NCI-H460 (cell line): Measurements from ENCODE around the gene TSPAN18. TPM values are rescaled to one million over a fixed set of nuclear protein-coding genes. Genes with fewer than 3 reads are reported as not detected.

ENCODE experiments used
- DNase-seq: peaks from one replicate; pipeline ENCODE4 v3.0.0-alpha.2; 2016; ENCODE audit warnings: low read depth; ENCODE audit errors: extremely low read depth
- total RNA-seq: library from RNA; depleted of rRNA; stranded (reverse); fragments of >200 nt; shearing (Covaris generic); gene quantifications from 2 replicates; pipeline ENCODE4 v1.2.3, GENCODE V29; 2014

The TSPAN18 gene
- total RNA-seq, 1 experiment from 2014 or later = not detected

GRCh38 chr11:44837661-44838060 lies 110.9 kb downstream of the TSPAN18 start:
- no peak for DNase-seq

GRCh38 chr11:44839458-44840084 lies 112.8 kb downstream of the TSPAN18 start:
- no peak for DNase-seq

- no peak for DNase-seq
Measured at GRCh38 chr11:44840085-44840478, 113.3 kb downstream of the TSPAN18 start.

- DNase-seq = no peak
Measured at GRCh38 chr11:44840521-44841251, 113.9 kb downstream of the TSPAN18 start.

DNA sequence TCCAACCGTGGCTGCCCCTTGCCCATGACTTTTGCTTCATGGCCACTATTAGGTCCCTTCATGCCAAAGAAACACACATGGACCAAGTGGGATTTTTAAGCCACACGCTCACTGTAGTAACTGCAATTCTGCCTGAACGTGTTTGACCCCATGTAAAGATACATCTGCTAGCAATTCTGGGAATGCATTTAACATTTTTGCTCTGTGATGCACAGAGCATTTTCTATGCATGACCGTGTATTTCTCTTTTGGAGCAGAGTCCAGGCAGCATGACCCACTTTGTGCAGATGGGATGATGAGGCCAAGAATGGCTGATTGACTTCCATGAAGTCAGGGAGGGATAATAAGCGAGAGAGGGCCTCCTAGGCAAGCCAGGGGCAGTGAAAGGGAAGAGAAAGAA lies 115.5 kb downstream of the TSPAN18 start:
- no peak for DNase-seq

- no peak for DNase-seq
Measured at GRCh38 chr11:44846852-44847251, 120.1 kb downstream of the TSPAN18 start.

DNA sequence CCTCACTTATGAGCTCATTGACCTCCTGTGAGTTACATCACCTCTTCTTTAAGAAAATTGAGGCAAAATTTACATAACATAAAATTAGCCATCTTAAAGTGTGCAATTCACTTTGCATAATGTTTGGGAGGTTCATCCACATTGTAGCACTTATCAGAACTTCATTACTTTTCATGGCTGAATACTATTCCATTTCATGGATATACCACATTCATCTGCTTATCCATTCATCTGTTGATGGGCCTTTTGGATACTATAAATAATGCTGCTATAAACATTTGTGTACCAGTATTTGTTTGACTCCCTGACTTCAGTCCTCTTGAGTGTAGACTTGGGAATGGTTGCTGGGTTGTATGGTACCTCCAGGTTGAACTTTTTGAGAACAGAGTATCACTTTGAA lies 120.6 kb downstream of the TSPAN18 start:
- DNase-seq = no peak

DNA sequence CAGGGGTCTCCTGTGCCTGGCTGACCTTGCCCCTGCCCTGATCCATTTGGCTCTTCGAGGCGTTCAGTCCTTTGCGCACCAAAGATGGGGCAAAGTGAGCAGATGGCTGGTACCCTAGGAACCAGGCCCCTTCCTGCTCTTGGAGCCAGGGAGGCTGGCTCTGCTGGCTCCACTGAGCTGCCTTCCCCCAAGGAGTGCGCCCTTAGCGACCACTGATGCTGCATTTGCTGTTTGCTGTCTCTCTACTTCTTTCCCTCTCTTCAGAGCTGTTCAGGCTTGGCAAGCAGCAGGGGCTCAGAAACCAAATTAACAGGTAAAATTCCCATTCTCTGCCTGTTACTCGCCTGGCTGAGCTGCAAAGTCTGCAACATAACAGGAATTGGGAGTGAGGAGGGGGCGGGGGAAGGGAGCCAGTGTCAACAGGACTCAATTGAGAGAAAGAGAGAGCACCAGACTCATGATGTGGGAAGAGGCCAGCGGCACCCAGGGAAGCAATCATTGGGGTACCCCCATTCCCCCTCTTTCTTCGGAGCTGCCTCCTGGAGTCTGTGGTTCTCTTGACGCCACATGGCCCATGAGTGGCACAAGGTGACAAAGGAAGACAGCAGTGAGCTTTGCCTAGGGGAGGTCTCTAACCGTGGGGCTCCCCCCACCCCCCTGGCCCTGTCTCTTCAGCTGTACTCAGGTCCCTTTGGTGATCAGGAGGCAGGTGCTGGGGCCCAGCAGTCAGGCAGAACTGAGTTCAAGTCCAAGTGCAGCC lies 121.6 kb downstream of the TSPAN18 start:
- no peak for DNase-seq

GRCh38 chr11:44848963-44849350 lies 122.2 kb downstream of the TSPAN18 start:
- DNase-seq = no peak

DNA sequence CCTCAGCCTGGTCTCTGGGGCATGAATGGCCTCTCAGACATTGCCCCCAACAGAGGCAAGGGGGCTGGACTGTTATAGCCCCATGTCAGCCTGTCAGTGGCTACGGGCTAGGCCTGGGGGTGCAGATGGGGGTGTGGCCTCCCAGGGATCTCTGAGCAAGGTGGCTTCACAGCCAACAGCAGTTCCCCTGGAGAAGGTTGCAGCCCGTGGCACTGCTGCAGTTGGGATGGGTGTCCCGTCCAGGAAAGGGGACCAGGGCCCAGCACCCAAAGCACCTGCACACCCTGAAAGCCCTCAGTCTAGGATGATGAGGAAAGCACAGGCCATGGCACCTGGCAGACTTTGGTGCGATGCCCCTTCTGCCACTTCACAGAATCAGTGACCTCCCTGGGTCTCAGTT lies 122.7 kb downstream of the TSPAN18 start:
- DNase-seq = no peak

GRCh38 chr11:44849922-44850321 lies 123.2 kb downstream of the TSPAN18 start:
- no peak for DNase-seq

GRCh38 chr11:44851496-44851895 lies 124.7 kb downstream of the TSPAN18 start:
- DNase-seq = no peak

- DNase-seq = no peak
Measured at GRCh38 chr11:44852159-44852747, 125.5 kb downstream of the TSPAN18 start.

- no peak for DNase-seq
Measured at GRCh38 chr11:44852952-44853351, 126.2 kb downstream of the TSPAN18 start.

GRCh38 chr11:44853666-44854065 lies 126.9 kb downstream of the TSPAN18 start:
- no peak for DNase-seq

GRCh38 chr11:44854086-44854485 lies 127.3 kb downstream of the TSPAN18 start:
- DNase-seq = no peak

DNA sequence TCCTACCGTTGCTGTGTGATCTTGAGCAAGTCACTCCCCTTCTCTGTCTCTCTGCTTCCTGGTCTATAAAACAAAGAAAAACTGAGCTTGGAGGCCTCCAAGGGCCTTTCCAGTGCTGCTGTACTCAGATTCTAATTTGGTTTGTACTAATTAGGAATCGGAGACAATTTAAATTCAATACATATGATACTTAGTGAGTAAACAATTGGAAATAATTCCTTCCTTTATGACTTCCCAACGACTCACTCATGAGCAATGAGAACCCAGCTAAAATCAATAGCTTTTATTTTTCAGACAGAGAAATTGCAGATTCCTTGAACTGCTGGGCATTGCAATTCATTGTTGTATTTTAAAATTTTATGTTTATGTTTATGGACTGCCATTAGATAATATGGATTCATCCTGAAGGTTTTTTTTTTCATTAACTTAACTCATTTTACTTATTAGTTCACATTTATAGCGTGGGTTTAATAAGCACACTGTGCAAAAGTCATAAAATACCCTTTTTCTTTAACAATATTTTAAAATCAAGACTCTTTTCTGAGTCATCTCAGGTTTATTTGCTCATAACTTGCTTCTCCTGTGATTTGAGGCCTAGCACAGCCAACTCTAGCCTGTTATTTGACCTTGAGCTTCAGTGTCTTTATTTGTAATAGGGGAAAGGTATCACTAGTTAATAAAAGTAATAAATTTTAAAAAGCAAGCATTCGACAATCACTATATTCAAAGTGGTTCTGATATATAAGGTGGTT lies 128.2 kb downstream of the TSPAN18 start:
- no peak for DNase-seq

DNA sequence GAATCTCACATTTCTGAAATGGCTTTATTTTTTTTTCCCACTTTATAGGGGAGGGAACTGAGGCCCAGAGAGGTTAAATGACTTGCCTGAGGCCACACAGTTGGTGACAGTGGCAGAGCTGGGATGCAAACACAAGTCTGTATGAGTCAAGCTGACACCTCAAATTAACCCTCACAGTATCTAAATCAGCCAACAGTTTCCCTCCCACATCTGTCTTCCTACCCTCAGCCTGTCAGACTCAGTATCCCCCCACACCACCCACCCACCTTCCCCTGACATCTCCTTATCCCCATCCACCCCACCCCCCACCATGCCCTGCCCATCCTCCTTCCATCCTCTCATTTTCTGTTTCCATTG lies 128.7 kb downstream of the TSPAN18 start:
- DNase-seq = no peak

- DNase-seq = no peak
Measured at GRCh38 chr11:44857490-44858090, 130.8 kb downstream of the TSPAN18 start.

DNA sequence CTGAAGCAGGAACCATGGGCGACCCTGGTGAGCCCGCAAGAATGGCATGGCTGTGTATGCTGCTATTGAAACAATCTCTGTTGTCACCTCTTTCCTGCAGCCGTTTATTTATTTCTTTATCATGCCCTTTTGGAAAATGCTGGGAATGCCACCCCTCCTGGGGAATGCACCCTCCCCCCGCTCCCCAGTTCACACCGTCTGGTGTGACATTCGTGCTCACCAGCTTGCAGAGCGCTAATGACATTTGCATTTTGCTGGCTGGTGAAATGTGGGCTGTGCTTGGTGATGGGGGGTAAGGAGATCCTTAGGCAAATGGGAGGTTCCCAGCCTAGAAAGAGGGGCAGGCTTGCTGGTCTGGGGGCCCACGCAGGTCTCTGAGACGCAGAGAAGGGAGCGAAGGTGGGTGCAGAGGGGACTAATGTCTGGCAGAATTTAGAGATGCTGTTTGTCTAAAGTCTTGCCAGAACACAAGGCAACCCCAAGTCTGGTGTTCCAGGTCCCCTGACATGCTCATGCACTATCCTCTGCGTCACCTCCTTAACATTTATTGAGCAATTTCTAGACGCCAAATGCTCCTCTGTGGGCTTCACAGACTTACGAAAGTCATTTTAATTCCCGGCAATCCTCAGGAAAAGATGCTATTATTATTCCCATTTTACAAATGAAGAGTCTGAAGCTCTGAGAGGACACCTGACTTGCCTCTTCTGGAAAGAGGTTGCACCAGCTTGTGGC lies 132.2 kb downstream of the TSPAN18 start:
- DNase-seq = no peak
